Measurements from ENCODE around the gene ARHGEF3.

ARHGEF3 gene

DNA sequence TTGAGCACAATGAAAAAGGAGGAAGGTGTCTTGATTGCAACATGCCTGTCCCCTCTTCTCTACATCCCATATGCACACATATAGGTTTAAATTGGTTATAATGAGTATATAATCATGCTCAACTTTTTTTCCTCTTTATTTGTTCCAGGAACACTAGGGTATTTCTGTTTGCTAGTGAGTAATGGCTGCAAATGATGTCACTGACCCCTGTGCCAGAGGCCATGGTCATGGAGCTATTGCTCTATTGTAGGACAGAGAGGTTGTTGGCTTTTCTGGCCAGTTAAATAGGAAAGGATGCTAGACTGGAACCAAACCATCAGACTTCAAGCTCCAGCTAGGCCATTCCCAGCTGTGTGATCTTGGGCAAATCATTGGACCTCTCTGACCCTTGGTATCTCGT lies 9.6 kb downstream of the ARHGEF3 start:
- no peak for DNase-seq

DNA sequence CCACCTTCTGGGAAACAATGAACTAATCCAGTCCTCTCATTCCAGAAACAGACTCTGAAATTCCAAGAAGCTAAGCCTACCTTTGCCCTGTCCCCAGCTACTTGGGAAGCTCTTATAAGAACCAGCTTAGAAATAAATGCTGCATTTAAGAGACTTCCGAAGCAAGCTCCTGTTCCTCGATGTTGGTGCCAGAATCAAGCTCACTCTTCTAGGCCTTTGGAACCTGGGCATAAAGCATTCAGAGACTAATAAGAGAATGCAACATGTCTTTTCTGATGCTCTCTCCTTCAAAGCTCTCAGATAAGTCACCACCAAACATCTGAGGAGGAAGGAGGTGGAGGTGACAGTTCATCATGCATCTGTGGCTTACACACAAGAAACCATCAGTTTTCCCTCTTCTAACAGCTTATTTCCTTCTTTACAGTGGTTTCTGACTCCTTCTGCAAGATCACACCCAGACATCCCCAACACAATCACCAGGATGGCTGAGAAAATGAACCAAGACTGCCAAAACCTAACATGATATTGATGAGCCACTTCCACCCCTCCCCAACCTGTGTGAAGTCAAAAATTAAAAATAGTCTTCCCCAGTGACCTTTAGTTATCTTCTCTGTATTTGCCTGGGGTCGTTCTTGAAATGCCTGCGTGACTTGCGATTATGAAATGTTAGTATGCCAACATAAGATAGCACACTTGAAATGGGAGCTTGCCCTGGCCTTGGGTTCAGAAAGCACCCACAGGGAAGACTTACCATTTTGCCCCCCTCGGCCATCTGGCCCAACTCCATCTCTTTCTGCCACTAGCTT lies 11.5 kb downstream of the ARHGEF3 start:
- no peak for DNase-seq

DNA sequence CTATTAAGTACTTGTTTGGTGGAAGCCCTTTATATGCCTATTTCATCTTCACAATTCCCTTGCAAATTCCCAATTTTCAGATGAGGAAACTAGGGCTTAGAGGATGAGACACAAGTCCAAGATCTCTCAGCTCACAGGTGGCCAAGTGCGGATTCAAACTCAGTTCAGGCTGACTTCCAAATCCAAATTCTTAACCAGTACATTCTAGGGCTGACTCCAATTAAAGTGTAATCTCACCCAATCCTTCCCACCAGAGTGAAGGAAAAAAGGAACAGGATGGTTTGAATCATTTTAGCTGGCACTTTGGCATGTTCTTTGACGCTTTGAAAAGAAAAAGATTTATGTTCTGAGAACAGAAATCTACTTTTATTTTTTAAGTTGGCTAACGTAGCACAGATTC lies 12.7 kb downstream of the ARHGEF3 start:
- no peak for DNase-seq

DNA sequence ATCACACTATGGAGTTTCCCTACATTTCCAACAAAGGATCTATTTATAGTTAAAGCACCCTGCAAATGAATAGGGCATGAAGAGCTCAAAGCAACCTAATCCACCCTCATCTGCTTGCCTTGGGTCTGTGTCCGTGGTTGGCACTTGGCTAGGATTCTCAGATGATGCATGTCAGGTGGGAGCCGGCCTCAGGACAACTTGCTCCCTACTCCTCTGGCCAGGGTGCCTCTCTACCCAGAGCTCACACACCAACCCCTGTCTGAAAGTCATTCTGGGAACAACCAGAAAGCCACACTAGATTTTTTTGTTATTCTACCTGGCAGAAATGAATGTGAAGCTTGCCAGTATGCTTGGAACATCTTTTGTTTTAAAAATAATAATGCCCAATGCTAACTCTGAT lies 13.2 kb downstream of the ARHGEF3 start:
- no peak for DNase-seq

DNA sequence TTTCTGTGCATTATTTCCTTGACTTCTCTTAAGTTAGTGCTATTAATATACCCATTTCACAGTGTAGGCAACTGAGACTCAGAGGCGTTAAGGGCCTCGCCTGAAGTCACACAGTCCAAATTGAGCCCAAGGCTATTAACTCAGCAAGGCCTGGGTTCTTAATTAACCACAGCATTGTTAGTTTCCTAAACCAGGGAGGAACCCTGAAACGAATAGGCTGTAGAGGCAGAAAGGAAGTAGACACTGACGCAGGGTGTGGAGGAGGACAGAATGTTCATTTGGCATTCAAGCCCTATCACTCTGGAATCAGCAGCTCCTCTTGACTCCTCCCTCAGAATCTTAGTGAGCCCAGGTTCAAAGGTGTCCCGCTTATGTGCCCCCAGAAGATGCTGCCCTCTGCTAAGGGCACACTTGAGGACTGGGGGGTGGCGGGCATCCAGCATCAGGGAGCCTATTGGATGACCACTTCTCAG lies 13.9 kb downstream of the ARHGEF3 start:
- DNase-seq, result no peak

DNA sequence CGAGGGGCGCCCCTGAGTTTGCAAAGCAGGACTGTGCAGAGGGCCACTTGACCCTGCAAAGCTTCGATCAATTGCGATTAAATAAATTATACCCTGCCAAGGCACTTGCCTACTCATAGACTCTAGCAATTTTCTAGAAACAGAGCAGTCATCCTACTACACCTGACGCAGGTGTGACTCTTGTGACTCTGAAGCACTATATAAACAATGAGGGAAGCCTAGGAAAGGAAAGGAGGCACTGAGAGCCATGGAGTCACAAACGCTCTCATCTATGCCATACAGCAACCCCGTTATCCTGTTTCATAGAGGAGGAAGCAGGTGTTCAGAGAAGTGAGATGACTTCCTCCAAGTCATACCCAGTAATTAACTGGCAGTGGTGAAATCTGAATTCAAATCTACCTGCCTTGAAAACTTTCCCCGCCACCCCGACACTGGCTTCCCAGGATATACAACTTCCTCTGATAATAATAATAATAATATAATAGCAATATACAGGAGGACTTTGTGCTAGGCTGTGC lies 14.4 kb downstream of the ARHGEF3 start:
- no peak for DNase-seq

DNA sequence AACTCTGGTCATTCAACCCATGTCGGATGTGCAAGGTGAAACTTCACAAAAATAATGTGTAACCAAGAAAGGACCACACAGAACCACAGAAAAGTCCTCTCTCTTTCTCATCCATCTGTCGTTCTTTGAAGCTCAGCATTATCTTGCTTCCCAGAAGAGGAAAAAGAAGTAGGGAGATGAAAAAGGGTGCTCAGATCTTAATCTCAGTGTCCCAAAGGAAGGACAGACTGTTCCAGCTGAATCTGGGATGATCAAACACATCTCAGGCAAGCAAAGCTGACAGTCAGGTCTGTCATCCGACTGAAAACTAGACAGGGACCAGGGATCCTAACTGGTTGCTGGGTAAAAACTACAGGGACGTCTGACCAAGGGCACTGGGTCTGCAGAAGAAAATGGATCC lies 16.2 kb downstream of the ARHGEF3 start:
- DNase-seq, result no peak

DNA sequence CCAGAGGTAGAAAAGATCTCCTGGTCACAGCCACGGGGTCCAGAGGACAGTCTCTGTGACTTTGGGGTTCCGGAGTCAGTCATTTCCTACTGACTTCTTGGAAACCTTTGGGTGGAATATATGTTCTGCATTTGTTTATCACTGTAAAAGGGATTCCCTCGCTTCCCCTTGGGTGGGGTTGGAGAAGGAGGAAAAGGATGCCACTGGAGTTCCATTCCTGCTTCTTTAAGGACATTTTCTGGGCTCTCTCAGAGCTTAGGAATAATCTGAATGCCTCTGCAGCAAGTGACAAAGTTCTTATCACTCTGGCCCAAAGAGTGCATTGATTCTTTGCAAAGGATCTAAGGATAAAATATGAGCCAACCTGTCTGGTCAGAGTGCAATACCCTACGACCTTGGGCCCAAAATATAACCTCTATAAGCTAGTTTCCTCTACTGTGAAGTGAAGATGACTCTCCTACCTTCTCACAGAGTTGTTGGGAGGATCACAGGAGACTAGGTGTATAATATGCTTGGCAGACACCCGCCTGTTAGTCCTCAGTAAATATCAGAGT lies 17.2 kb downstream of the ARHGEF3 start:
- DNase-seq, result no peak

DNA sequence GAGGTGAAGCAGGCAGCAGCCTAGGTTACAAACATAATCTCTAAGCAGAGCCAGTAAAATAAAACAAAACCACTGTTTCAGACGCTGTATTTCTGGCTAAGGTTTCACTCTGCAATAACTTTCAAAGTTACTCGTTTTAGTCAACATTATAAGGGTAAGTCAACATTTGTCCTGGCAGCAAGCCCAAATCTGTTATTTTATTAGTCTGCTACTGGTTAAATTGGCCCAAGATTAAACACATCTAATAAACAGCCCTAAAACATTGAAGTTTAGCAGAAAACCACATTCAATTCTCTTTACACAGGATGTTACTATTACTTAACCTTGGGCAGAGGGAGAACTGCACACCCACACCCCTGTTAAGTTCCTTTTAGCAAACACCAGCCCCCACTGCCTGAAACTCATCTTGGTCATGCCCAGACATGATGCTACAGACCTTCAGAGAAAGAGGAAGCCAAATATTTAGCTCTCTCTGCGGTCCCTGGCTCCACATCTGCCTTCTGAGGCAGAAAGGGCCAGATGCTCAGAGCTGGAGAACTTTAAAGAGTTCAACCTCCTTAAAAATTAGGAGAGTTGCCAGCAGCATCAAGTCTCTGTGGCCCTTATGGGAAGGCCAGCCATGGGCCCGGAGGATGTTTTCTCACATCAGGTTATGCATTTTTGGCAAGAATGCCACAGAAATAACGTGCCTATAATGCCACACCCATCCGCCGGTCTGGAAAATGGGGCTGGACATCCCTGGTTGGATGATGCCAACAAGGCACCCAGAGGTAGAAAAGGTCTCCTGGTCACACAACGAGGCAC lies 17.9 kb downstream of the ARHGEF3 start:
- DNase-seq, result peak; percentile 48 to 73

DNA sequence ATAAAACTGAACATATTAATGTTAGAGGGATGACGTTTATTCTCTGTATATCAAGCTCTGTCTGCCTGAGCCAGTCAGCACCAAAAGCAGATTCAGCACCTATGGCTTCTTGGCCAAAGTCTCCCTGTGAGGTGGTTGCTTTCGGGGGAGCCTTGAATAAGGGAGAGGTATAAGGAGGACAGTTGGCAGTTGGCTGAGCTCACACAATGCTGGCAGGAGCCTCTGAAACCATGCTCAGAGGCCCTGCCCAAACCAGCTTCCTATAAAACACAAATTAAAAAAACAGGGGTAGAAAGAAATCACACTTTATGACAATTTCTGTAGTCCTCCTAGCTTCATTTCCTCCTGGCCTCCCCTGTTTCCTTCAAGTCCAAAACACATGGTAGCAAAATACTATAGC lies 18.8 kb downstream of the ARHGEF3 start:
- no peak for DNase-seq

DNA sequence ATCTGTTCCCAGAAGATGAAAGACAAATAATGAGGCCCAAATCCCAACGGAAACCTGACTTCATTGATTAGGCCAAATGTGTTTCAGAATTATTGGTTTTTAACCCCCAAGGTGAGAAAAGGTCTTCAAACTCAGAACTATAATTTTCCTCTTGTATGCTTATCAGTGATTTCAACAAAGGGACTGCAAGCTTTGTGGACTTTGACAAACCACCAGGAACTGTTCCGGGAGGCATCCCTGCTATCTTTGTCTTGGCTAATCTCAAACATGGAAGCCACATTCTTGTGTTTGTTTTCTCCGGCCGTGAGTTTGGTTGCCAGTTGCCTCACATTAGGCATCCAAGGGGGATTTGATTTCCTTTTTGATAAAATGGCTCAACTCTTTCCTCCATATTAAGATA lies 19.5 kb downstream of the ARHGEF3 start:
- DNase-seq, result no peak

DNA sequence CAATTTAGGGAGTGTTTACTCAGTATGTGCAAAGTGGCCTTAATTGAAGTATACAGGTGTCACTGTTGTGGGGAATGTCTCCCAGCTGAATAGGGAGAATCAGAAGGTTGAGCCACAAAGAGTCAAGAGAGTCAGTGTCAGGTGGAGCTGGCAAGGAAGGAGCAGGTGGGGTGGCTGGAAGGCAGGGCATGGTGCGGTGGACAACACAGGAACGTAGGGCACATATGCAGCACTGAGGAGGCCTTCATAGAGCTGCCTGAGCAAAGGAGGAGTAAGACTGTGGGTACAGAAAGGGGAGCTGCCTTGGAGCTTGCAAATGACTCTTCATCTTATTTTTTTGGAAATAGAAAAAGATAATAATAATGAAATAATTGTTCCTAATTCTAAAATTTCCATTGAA lies 20.0 kb downstream of the ARHGEF3 start:
- no peak for DNase-seq

DNA sequence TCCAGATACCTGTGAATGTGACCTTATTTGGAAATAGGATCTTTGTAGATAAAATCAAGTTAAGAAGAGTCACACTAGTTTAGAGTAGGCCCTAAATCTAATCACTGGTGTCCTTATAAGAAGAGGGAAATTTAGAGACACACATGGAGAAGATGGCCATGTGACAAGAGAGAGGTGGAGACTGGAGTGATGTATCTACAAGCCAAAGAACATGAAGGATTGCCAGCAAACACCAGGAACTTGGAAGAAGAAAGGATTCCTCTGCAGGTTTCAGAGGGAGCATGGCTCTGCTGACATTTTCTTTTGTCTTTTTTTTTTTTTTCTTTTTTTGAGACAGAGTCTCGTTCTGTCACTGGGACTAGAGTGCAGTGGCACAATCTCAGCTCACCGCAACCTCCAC lies 20.8 kb downstream of the ARHGEF3 start:
- peak in 1 of 2 experiments; percentile 14 for DNase-seq

DNA sequence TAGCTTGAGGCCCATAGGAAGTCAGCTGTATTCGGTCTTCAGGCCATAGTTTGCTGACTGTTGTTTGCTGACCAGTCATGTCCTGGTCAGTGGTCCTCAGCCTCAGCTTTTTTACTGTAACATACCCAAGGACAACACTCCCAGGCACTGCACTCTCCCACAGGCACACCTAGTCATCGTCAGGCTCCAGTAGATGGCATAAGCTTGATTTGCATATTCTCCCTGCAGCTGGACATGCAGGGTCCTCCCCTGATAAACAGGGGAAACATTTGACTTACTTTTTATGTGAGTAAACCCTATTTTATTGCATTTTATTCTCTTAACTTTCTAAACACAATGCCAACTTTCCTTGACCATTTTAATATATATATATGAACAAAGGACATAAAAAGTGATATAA lies 22.9 kb downstream of the ARHGEF3 start:
- DNase-seq, result no peak

DNA sequence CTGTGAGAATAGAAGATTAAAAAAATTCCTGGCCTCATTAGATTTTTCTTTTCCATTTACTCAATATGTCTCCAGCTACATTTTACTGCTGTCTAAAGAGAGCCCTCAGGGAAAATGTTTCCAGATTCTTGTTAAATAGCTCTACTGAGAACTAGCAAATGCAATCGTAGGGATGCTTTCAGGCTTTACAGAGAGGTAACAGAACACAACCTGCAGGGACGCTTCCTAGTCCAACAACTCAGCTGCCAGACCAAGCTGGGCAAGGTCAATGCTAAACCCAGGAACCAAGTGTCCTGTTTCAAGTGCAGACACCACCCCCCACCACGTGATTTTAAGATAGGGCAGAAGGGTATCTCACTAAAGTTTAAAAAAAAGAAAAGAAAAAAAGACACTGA lies 25.2 kb downstream of the ARHGEF3 start:
- no peak for DNase-seq

DNA sequence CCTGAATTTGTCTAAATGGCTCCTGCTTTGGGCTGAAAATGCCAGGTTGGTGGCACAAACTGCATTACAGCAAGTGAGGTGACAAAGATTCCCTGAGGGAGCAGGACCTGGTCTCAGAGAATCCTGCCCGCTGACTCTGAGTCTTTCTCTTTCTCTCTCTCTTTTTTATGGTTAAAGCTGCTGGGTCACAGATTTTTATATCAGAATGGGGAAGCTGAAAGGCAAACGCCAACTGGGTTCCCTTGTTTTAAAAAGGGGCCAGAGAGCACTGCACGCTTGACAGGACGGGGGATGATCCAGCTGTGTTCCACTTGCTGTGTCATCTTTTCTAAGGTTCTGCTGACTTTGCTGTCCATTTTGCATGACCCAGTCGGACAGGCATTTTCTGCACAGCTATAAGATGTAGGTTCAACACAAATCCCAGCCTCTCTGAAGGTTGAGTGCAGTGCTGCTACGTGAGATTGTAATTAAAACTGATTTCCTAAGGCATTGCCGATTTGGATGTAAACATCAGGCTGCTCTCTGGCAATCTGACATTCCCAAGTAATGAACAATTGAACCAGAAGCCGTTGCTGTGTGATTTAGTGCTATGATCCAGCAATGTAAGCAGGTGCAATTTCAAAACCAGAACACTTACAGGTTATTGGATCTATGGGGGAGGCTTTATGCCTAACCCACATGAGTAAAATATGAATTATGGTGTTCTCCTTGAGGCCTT lies 25.8 kb downstream of the ARHGEF3 start:
- no peak for DNase-seq

DNA sequence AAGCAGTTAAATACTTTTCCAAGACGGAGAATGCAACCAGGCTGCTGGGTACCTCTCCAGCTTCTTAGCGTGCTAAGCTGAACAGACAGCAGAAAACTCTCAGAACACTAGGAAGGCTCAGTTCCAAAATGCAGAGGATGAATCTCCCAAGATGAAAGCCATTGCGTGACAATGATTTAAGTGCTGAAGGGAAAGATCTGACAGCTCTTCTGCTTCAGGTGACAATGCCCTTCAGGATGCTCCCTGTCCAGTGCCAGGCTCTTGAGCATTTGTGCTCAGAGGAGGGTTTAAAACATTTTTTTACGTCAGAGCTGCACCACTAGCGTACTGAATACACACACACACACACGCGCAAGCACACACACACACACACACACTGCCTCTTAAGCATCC lies 26.3 kb downstream of the ARHGEF3 start:
- no peak for DNase-seq

DNA sequence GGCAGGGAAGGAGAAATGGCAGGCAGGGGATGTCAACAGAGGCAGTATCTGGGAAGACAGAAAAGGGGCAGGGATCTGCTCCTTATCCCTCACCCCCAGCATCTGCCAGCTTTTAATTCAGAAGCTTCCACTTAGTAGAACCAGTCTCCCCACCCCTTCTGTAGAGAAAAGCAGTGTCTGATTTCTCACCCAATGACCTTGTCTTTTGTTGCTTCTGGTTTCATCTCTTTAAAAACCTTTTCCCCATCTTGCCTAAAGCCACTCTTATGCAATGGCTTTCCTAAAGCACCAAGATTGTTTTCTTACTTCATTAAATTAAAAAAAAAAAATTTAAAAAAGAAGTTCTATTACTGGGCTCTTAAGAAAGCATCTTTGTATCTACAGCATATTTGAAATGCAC lies 27.8 kb downstream of the ARHGEF3 start:
- no peak for DNase-seq

DNA sequence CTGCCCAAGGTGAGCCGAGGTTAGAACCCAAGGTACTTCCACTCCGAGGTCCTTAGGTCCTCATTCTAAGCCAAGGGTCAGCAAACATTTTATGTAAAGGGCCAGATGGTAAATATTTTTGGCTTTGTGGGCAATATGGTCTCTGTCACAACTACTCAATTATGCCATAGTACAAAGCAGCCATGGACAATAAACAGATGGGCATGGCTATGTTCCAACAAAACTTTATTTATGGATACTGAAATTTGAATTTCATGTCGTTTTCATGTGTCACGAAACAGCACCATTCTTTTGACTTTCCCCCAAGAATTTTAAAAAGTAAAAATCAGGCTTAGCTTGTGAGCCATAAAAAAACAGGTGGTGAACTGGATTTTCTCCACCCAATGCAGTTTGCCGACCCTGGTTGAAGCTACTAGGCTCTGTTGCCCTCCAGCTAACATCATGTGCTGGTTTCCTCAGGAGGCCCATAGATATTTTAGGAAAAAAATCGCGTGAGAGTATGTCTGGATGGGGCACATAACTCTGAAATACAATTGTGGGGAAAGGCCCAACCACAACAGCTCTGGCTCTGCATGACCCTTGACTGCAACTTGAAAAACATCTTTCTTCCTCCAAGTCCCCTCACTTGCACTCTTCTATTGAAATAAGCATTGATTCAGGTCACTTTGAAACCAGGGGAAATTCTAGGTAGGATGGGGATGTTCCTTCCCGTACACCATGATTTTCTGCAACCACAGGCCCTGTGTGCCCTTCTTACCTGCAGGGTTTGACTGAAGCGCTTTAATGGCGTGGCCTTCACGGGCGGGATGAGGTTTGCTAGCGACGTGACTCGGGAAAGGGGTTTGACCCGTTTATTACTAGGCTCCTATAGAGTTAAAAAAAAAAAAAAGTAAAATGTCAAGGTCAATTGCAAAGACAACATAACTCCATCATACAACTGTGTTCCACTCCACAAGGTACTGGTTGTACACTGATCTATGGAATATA lies 28.5 kb downstream of the ARHGEF3 start:
- no peak for DNase-seq

DNA sequence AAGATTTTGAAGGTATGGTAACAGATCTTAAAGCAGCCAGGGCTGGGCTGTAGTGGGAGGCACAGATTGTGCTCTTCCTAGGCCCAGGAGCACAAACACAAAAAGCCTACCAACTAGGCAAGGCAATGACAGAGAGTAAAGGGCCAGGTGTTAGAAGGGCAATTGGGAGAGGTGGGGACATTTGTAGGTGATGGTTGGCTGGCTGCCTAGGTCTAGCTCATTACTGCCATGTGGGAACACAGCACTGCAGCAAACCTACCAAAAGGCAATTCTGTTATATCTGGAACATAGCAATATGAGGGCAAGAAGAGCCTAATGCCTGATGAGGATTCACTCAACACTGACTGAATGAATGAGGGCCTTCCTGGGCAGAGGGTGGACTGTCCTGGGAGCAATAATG lies 30.4 kb downstream of the ARHGEF3 start:
- DNase-seq, result no peak

DNA sequence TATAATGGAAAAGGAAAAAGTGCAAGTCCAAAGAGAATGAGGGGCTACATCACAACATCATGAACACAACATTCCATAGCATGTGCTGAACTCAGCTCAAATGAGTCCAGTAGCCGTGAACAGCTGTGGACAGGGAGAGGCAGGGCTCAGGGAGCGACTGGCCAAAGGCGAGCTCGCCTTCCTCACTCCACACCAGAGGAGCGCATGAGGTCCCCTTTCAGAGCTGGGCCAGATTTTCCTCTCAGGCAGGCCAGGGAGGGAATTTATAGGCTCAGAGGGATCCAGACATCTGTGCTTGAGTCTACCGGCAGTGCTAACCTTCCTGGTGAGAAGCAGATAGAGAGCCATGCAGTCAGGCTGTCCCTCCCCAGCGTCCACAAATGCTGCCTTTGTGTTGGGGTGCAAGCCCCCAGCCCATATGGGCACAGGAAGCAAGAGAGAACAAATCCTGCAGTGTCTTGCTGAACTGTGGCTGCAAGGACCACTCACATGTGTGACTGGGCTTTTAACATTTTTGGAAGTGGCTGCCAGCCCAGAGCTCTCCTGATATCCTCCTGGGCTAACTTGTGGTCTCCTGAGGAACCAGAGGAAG lies 32.5 kb downstream of the ARHGEF3 start:
- DNase-seq, result no peak

Data from NCI-H446 (cell line).